Measurements from ENCODE around the gene LPO. TPM values are rescaled to one million over a fixed set of nuclear protein-coding genes. Genes with fewer than 3 reads are reported as not detected.

Gene LPO
- total RNA-seq, 1 donor from 2014 or later = not detected

- Mint-ChIP-seq H3K4me3 (no peak overlapping the region), H3K27me3 (ENCODE audit: low read depth) (peaks cover 50% of the 10 kb centered on the region), H3K36me3 (ENCODE audit: low read depth) (no peaks in the 10 kb centered on the region), H3K4me1 (no peaks in the 10 kb centered on the region), H3K27ac (ENCODE audit: unreplicated experiment) (no peak overlapping the region), H3K9me3 (no peaks in the 10 kb centered on the region)
- no peak for DNase-seq (ENCODE audit: low read depth, low spot score)
- TF ChIP-seq CTCF (conservative IDR thresholded peaks at IDR 0.05) = no peak
Observed at GRCh38 chr17:58195518-58196123, 42.8 kb upstream of the LPO start.

GRCh38 chr17:58196610-58197009 is 41.8 kb upstream of the LPO start:
- peaks cover 43% of the 10 kb centered on the region for H3K27me3 Mint-ChIP-seq (ENCODE audit: low read depth)
- no peaks in the 10 kb centered on the region for H3K9me3 Mint-ChIP-seq
- no peak overlapping the region for H3K4me3 Mint-ChIP-seq
- H3K4me1 Mint-ChIP-seq = no peaks in the 10 kb centered on the region
- no peaks in the 10 kb centered on the region for H3K36me3 Mint-ChIP-seq (ENCODE audit: low read depth)
- no peak for TF ChIP-seq CTCF (conservative IDR thresholded peaks at IDR 0.05)
- no peak for DNase-seq (ENCODE audit: low read depth, low spot score)
- H3K27ac Mint-ChIP-seq (ENCODE audit: unreplicated experiment) = no peak overlapping the region

GRCh38 chr17:58200024-58200633 is 38.3 kb upstream of the LPO start:
- Mint-ChIP-seq H3K27ac (ENCODE audit: unreplicated experiment) (no peak overlapping the region), H3K27me3 (ENCODE audit: low read depth) (peaks cover 40% of the 10 kb centered on the region), H3K4me1 (no peaks in the 10 kb centered on the region), H3K9me3 (no peaks in the 10 kb centered on the region), H3K4me3 (no peak overlapping the region), H3K36me3 (ENCODE audit: low read depth) (no peaks in the 10 kb centered on the region)
- TF ChIP-seq CTCF (conservative IDR thresholded peaks at IDR 0.05) = peak; percentile 66
- DNase-seq (ENCODE audit: low read depth, low spot score) = peak; percentile 62

- H3K4me3 Mint-ChIP-seq = no peak overlapping the region
- no peaks in the 10 kb centered on the region for H3K36me3 Mint-ChIP-seq (ENCODE audit: low read depth)
- H3K27me3 Mint-ChIP-seq (ENCODE audit: low read depth) = peaks cover 17% of the 10 kb centered on the region
- no peak for DNase-seq (ENCODE audit: low read depth, low spot score)
- TF ChIP-seq CTCF (conservative IDR thresholded peaks at IDR 0.05) = no peak
- no peaks in the 10 kb centered on the region for H3K9me3 Mint-ChIP-seq
- no peak overlapping the region for H3K27ac Mint-ChIP-seq (ENCODE audit: unreplicated experiment)
- H3K4me1 Mint-ChIP-seq = no peaks in the 10 kb centered on the region
Observed at GRCh38 chr17:58202859-58203258, 35.5 kb upstream of the LPO start.

- Mint-ChIP-seq H3K9me3 (no peaks in the 10 kb centered on the region), H3K36me3 (ENCODE audit: low read depth) (peaks cover 7% of the 10 kb centered on the region), H3K4me3 (no peak overlapping the region), H3K4me1 (no peaks in the 10 kb centered on the region), H3K27ac (ENCODE audit: unreplicated experiment) (no peak overlapping the region), H3K27me3 (ENCODE audit: low read depth) (peaks cover 3% of the 10 kb centered on the region)
- no peak for TF ChIP-seq CTCF (conservative IDR thresholded peaks at IDR 0.05)
- no peak for DNase-seq (ENCODE audit: low read depth, low spot score)
Observed at GRCh38 chr17:58204796-58205195, 33.6 kb upstream of the LPO start.

Measured in neural crest cell (in vitro differentiated cells).